NCI-H187 treated with DMSO at 0.1 percent for 48 hours (cell line): Measurements from ENCODE around the gene AAGAB.
A peak's percentile ranks its signal among the peaks of the same experiment; 100 is the strongest.
"Not testable (repeated sequence)": the region's sequence is repeated elsewhere in the genome, so short reads cannot be mapped to it uniquely, and the experiment has no call there.

ENCODE experiments used
- DNase-seq: peaks from one replicate; lab custom pipeline; 2025; lab: John Stamatoyannopoulos, UW

The AAGAB gene

GRCh38 chr15:67254238-67255175 is at the start of gene AAGAB, which contains the start of gene IQCH:
AAGAB (minus strand) TSS chr15:67254661; CDS start chr15:67254631, 30 bp downstream.
IQCH (plus strand) TSS chr15:67254786; CDS start chr15:67254897, 111 bp downstream.
- DNase-seq: peak; percentile 18

- DNase-seq: no peak
These were observed 49.3 kb upstream of the AAGAB start for GRCh38 chr15:67303490-67304363.

GRCh38 chr15:67300266-67301025 is 46.0 kb upstream of the AAGAB start:
- DNase-seq: no peak

- no peak for DNase-seq
These were observed 42.2 kb upstream of the AAGAB start for GRCh38 chr15:67296684-67297083.

GRCh38 chr15:67296188-67296587 is 41.7 kb upstream of the AAGAB start:
- DNase-seq: no peak

GRCh38 chr15:67290319-67290718 is 35.9 kb upstream of the AAGAB start:
- no peak for DNase-seq

GRCh38 chr15:67286400-67286799 is 31.9 kb upstream of the AAGAB start:
- not testable (repeated sequence) for DNase-seq

- DNase-seq: not testable (repeated sequence)
These were observed 31.2 kb upstream of the AAGAB start for GRCh38 chr15:67285625-67286024.

- DNase-seq: no peak
These were observed 27.3 kb upstream of the AAGAB start for GRCh38 chr15:67281714-67282113.

- DNase-seq: no peak
These were observed 25.8 kb upstream of the AAGAB start for GRCh38 chr15:67280217-67280616.

- DNase-seq: no peak
These were observed 22.2 kb upstream of the AAGAB start for GRCh38 chr15:67276666-67277065.

- no peak for DNase-seq
These were observed 19.8 kb upstream of the AAGAB start for GRCh38 chr15:67274236-67274635.

GRCh38 chr15:67267951-67268941 is 13.8 kb upstream of the AAGAB start:
- DNase-seq: no peak

GRCh38 chr15:67267440-67267839 is 13.0 kb upstream of the AAGAB start:
- no peak for DNase-seq

GRCh38 chr15:67266870-67267269 is 12.4 kb upstream of the AAGAB start:
- no peak for DNase-seq

GRCh38 chr15:67259806-67260205 is 5.3 kb upstream of the AAGAB start:
- no peak for DNase-seq

- no peak for DNase-seq
These were observed 4.9 kb upstream of the AAGAB start for GRCh38 chr15:67259379-67259778.

- not testable (repeated sequence) for DNase-seq
These were observed 4.0 kb upstream of the AAGAB start for GRCh38 chr15:67258412-67258811.

GRCh38 chr15:67256051-67256450 is 1.6 kb upstream of the AAGAB start:
- DNase-seq: no peak

- DNase-seq: no peak
These were observed 768 bp downstream of the AAGAB start for GRCh38 chr15:67253549-67254237.
